ENCODE measurements around the gene CDC16.
"Not testable (repeated sequence)": the region's sequence is repeated elsewhere in the genome, so short reads cannot be mapped to it uniquely, and the experiment has no call there.

- not testable (repeated sequence) for TF ChIP-seq POLR2A, CTCF (IDR thresholded peaks at IDR 0.05)
These were observed 29.6 kb downstream of the CDC16 start for GRCh38 chr13:114264313-114264712.

Measured in adrenal gland (tissue), 5 donors.